Fibroblast of lung (primary cell): ENCODE results near the gene SYT15. TPM values are rescaled to one million over a fixed set of nuclear protein-coding genes. Genes with fewer than 3 reads are reported as not detected.
A peak's percentile ranks its signal among the peaks of the same experiment; 100 is the strongest.
"Not testable (repeated sequence)": the region's sequence is repeated elsewhere in the genome, so short reads cannot be mapped to it uniquely, and the experiment has no call there.

ENCODE experiments used
- DNase-seq, 2 donors: peaks; one replicate each; pipeline versions ENCODE4 v3.0.0 to v3.0.0-alpha.2; 2010; ENCODE audit warnings: low read depth in 2 of 2
- H2AFZ ChIP-seq: 2 replicates; pipeline ENCODE4 v1.5.1; 2012; ENCODE audit warnings: low read length, control low read depth, inconsistent platforms
- H3K27ac ChIP-seq: 2 replicates; pipeline ENCODE4 v1.5.1; 2011; ENCODE audit warnings: low read length, control low read depth; ENCODE audit not compliant: insufficient read depth
- H3K27me3 ChIP-seq: 2 replicates; pipeline ENCODE4 v1.5.1; 2011; ENCODE audit warnings: mild to moderate bottlenecking, low read length; ENCODE audit not compliant: control insufficient read depth, insufficient read depth
- H3K36me3 ChIP-seq: 2 replicates; pipeline ENCODE4 v1.5.1; 2011; ENCODE audit warnings: low read length; ENCODE audit not compliant: control insufficient read depth, insufficient read depth
- H3K4me1 ChIP-seq: 2 replicates; pipeline ENCODE4 v1.5.1; 2011; ENCODE audit warnings: low read length; ENCODE audit not compliant: control insufficient read depth, insufficient read depth; ENCODE audit errors: extremely low read depth
- H3K4me2 ChIP-seq: 2 replicates; pipeline ENCODE4 v1.5.1; 2011; ENCODE audit warnings: low read length, control low read depth; ENCODE audit not compliant: insufficient read depth; ENCODE audit errors: extremely low read depth
- H3K4me3 ChIP-seq, 4 experiments: fragments of 200-600 bp in 1 of 4; sonication (generic) in 1 of 4; replicated peaks in 1 of 4; 2 replicates each; pipeline ENCODE4 v1.5.1; 2011 to 2016; ENCODE audit warnings: low read length in 4 of 4, low read depth in 3 of 4, mild to moderate bottlenecking in 3 of 4, control low read depth in 2 of 4, inconsistent platforms in 1 of 4, mixed read lengths in 1 of 4; ENCODE audit not compliant: insufficient read depth in 1 of 4; ENCODE audit errors: control extremely low read depth in 1 of 4
- H3K79me2 ChIP-seq: 2 replicates; pipeline ENCODE4 v1.5.1; 2012; ENCODE audit warnings: mild to moderate bottlenecking, low read length, inconsistent platforms; ENCODE audit not compliant: control insufficient read depth, insufficient read depth
- H3K9ac ChIP-seq: 2 replicates; pipeline ENCODE4 v1.5.1; 2011; ENCODE audit warnings: mild to moderate bottlenecking, low read length, control low read depth; ENCODE audit not compliant: insufficient read depth
- H3K9me3 ChIP-seq: 2 replicates; pipeline ENCODE4 v1.5.1; 2012; ENCODE audit warnings: low read depth, low read length; ENCODE audit not compliant: control insufficient read depth, insufficient read depth
- H4K20me1 ChIP-seq: 2 replicates; pipeline ENCODE4 v1.5.1; 2011; ENCODE audit warnings: low read length; ENCODE audit not compliant: control insufficient read depth, insufficient read depth; ENCODE audit errors: extremely low read depth
- EZH2 ChIP-seq: IDR thresholded peaks from 2 replicates; pipeline ENCODE4 v1.5.1; 2012; ENCODE audit warnings: low read length, control low read depth, mild to moderate bottlenecking; ENCODE audit errors: missing control alignments
- polyA plus RNA-seq, 2 donors: library from polyadenylated mRNA; depleted of rRNA in 1 of 2; stranded (reverse) in 1 of 2; unstranded in 1 of 2; fragments of >200 nt; gene quantifications; 2 replicates each; pipeline ENCODE4 v1.2.1, GENCODE V29; 2011 to 2012; ENCODE audit warnings: missing spikeins in 1 of 2
- total RNA-seq: library from RNA; depleted of rRNA; stranded (reverse); fragments of >200 nt; gene quantifications from 2 replicates; pipeline ENCODE4 v1.2.1, GENCODE V29; 2014
- TF ChIP-seq, protein P1 (sequence below), 2 donors: IDR thresholded peaks in 1 of 2; conservative IDR thresholded peaks in 1 of 2; 1 replicate in 1 of 2; 2 replicates in 1 of 2; pipeline ENCODE4 v1.5.1; 2011 to 2012; ENCODE audit warnings: low read length in 2 of 2, control low read depth in 1 of 2, inconsistent platforms in 1 of 2, low read depth in 1 of 2, mild to moderate bottlenecking in 1 of 2

SYT15 gene
- total and polyA plus RNA-seq, 2 donors (not counting 1 experiment from before 2014, with no cell fraction given), result under 0.01 to 0.31 TPM

DNA sequence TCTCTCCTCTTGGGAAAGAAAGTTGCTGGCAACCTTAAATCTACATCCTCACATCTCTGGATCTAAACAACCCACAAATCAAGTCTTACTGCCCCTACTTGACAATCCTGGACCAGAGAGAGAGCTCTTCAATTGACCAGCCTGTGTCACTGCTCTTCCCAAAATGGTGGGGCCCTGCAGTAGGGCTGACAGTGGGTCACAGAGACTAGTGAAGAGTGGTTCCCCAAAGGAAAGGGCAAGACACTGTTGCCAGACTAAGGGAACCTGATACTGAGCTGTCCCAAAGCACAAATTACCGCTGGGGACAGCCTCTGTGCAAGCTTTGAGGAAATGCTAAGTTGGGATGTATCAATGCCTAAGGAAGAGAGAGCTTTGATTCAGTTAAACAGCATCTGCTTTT lies 18.0 kb upstream of the SYT15 start:
- Histone ChIP-seq H3K9me3 (no peaks in the 10 kb centered on the region), H3K9ac (no peak overlapping the region), H3K27ac (no peak overlapping the region), H3K79me2 (no peaks in the 10 kb centered on the region), H4K20me1 (no peaks in the 10 kb centered on the region), H3K27me3 (peaks cover 38% of the 10 kb centered on the region), H3K36me3 (no peaks in the 10 kb centered on the region), H3K4me1 (no peaks in the 10 kb centered on the region), H2AFZ (no peak overlapping the region), H3K4me2 (no peak overlapping the region), H3K4me3 (no peak overlapping the region)
- no peak for DNase-seq
- no peak for TF ChIP-seq EZH2
- TF ChIP-seq, protein P1, sequence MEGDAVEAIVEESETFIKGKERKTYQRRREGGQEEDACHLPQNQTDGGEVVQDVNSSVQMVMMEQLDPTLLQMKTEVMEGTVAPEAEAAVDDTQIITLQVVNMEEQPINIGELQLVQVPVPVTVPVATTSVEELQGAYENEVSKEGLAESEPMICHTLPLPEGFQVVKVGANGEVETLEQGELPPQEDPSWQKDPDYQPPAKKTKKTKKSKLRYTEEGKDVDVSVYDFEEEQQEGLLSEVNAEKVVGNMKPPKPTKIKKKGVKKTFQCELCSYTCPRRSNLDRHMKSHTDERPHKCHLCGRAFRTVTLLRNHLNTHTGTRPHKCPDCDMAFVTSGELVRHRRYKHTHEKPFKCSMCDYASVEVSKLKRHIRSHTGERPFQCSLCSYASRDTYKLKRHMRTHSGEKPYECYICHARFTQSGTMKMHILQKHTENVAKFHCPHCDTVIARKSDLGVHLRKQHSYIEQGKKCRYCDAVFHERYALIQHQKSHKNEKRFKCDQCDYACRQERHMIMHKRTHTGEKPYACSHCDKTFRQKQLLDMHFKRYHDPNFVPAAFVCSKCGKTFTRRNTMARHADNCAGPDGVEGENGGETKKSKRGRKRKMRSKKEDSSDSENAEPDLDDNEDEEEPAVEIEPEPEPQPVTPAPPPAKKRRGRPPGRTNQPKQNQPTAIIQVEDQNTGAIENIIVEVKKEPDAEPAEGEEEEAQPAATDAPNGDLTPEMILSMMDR (conservative IDR thresholded peaks at IDR 0.05 in 1 of 2, IDR thresholded peaks at IDR 0.05 in 1 of 2; ENCODE audit: low read depth in 1 of 2, low read length in 2 of 2), result no peak

DNA sequence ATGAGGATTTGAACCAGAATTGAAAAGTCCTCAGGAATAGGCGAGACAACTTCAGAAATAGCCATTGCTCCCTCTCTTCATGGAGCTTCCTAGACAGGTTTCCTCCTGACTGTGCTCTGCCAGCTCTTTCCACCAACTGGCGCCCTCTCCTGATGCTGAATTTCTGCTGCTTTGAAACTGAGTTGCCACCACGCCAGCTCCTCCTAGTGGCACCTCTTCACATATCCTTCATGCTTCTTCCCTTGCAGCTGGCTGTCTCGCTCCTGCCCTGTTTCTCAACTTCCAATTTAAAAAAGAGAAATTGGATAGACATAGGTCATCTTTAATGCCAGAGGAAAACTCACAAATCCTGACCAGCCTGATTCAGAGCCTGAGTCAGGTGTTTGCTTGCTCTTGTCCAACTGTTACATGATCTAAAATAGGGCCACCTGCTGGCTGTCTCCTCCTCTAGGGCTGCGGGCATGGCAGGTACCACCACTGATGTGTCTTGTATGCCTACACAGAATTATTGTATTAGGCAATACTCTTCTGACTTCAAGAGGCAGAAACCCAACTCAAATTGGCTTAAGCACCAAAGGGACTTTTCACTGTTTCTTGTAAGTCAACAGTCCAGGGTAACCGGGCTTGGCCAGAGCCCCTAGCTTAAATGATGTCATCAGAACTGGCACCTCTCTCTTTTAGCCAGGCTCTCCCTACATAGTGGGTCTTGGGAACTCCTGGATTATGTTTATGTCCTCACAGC lies 13.2 kb upstream of the SYT15 start:
- H3K9me3 ChIP-seq, H3K9ac ChIP-seq, H4K20me1 ChIP-seq, H3K4me1 ChIP-seq, H3K27me3 ChIP-seq, H3K27ac ChIP-seq, H3K4me3 ChIP-seq, H3K36me3 ChIP-seq, H3K79me2 ChIP-seq, H2AFZ ChIP-seq, H3K4me2 ChIP-seq: not testable (repeated sequence)
- TF ChIP-seq, protein P1 (conservative IDR thresholded peaks at IDR 0.05 in 1 of 2, IDR thresholded peaks at IDR 0.05 in 1 of 2; ENCODE audit: low read depth in 1 of 2, low read length in 2 of 2), result peak; percentile 70 to 71
- peak; percentile 64 to 68 for DNase-seq

DNA sequence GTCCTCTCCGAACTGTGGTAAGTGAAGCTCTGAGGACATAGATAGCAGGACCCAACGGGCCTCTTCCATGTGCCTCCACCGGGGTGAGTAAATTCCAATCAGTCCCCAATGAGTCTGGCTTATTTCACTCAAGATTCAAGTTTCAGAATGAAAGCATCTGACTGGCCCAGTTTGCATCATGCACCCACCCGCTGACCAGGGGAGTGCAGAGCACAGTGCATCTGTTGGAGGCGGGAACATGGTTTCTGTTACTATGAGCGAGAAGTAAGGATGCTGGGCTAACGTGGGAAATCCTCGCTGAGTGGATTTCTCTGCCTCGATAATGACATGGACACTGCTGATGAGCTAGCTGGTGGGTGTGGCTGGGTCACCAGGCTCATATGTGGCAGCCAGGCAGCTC lies 11.8 kb upstream of the SYT15 start:
- not testable (repeated sequence) for H3K27ac ChIP-seq, H2AFZ ChIP-seq, H3K4me3 ChIP-seq, H3K9me3 ChIP-seq, H3K4me2 ChIP-seq, H4K20me1 ChIP-seq, H3K9ac ChIP-seq, H3K4me1 ChIP-seq, DNase-seq, H3K79me2 ChIP-seq, H3K27me3 ChIP-seq, H3K36me3 ChIP-seq

GRCh38 chr10:46570655-46571054 lies 8.3 kb upstream of the SYT15 start:
- not testable (repeated sequence) for H3K4me2 ChIP-seq, H3K9me3 ChIP-seq, H3K27ac ChIP-seq, H2AFZ ChIP-seq, H3K4me3 ChIP-seq, H4K20me1 ChIP-seq, H3K4me1 ChIP-seq, H3K36me3 ChIP-seq, H3K79me2 ChIP-seq, DNase-seq, H3K27me3 ChIP-seq, H3K9ac ChIP-seq

DNA sequence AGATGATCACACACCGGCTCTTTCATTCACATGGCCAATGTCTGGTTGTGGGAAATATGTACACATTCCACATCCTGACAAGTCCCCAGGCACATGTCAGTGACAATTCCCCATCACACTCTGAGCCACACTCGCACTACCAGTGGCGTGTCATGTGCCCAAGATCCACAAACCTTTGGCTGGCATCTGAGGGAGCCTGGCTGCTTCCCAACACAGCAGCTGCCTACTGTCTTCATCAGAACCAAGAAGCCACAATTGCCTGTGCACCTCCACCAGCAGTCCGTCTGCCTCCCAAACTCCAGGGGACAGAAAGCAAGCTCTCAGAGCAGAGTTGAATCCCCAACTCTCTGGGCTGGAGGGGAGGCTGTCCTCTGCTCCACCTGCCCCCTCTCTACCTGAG lies 6.2 kb upstream of the SYT15 start:
- not testable (repeated sequence) for H3K36me3 ChIP-seq, H3K9ac ChIP-seq, H3K9me3 ChIP-seq, H3K27ac ChIP-seq, H3K4me1 ChIP-seq, H3K27me3 ChIP-seq, H3K79me2 ChIP-seq, H3K4me3 ChIP-seq, H4K20me1 ChIP-seq, DNase-seq, H2AFZ ChIP-seq, H3K4me2 ChIP-seq
